GM12878 (cell line): ENCODE data around the gene TMPRSS4. TPM values are rescaled to one million over a fixed set of nuclear protein-coding genes. Genes with fewer than 3 reads are reported as not detected.

ENCODE experiments used
- ATAC-seq: fragments of 200-7000 bp; cut with Tn5 transposase; 3 replicates; pipeline ENCODE4 v1.9.1; 2020; ENCODE audit warnings: mild to moderate bottlenecking, moderate library complexity
- BruUV-seq: library from RNA; stranded (reverse); fragments of 400-500 nt; replicated peaks from 2 replicates; lab custom pipeline; 2021; lab: Mats Ljungman, UMichigan
- CTCF ChIA-PET: fragments of 300-600 bp; sonication (Branson Sonifier 250); formaldehyde crosslinking; extraction: SDS; loops from one replicate; lab custom pipeline; 2021; ENCODE audit warnings: inconsistent platforms; lab: Yijun Ruan, JAX
- POLR2A ChIA-PET: fragments of 350-600 bp; formaldehyde crosslinking; extraction: SDS; loops from one replicate; lab custom pipeline; 2021; ENCODE audit warnings: inconsistent platforms; lab: Charles Lee
- RAD21 ChIA-PET: fragments of 300-600 bp; sonication (Branson Sonifier 250); formaldehyde crosslinking; loops from one replicate; lab custom pipeline; 2023; ENCODE audit warnings: antibody characterized with exemption; ENCODE audit not compliant: unreplicated experiment; lab: Charles Lee
- SMC1A ChIA-PET: fragments of 300-600 bp; sonication (Branson Sonifier 250); formaldehyde crosslinking; loops from one replicate; lab custom pipeline; 2023; ENCODE audit not compliant: unreplicated experiment, uncharacterized antibody; lab: Charles Lee
- DNase-seq: peaks from one replicate; pipeline ENCODE4 v3.0.0-alpha.2; 2011; ENCODE audit warnings: low read depth, low spot score
- FAIRE-seq: peaks from 3 replicates; lab custom pipeline; 2011; peaks lifted over from hg19 to GRCh38; lab: Jason Lieb, UNC
- H2AFZ ChIP-seq: 2 replicates; pipeline ENCODE4 v1.6.0; 2011; ENCODE audit warnings: low read depth, low read length, control low read depth; ENCODE audit not compliant: control insufficient read depth
- H3K27ac ChIP-seq: 2 replicates; pipeline ENCODE4 v1.5.1; 2011; ENCODE audit warnings: control low read depth; ENCODE audit not compliant: control insufficient read depth, insufficient read depth
- H3K27me3 ChIP-seq, 2 experiments: replicated peaks in 1 of 2; 2 replicates each; pipeline versions ENCODE4 v1.6.0 to v1.6.1; 2011; ENCODE audit warnings: low read length in 1 of 2; ENCODE audit not compliant: control insufficient read depth in 2 of 2, insufficient read depth in 2 of 2
- H3K36me3 ChIP-seq, 2 experiments: 2 replicates each; pipeline ENCODE4 v1.5.1; 2011; ENCODE audit warnings: low read length in 1 of 2; ENCODE audit not compliant: control insufficient read depth in 2 of 2, insufficient read depth in 2 of 2
- H3K4me1 ChIP-seq: 2 replicates; pipeline ENCODE4 v1.6.1; 2011; ENCODE audit warnings: mild to moderate bottlenecking, low read length, moderate library complexity, mixed read lengths; ENCODE audit not compliant: control insufficient read depth, insufficient read depth
- H3K4me2 ChIP-seq: 2 replicates; pipeline ENCODE4 v1.6.0; 2011; ENCODE audit warnings: control low read depth; ENCODE audit not compliant: control insufficient read depth, insufficient read depth
- H3K4me3 ChIP-seq: fragments of 200-600 bp; sonication (generic); 2 replicates; pipeline ENCODE4 v1.5.1; 2016
- H3K79me2 ChIP-seq: 2 replicates; pipeline ENCODE4 v1.6.0; 2011; ENCODE audit warnings: low read length; ENCODE audit not compliant: control insufficient read depth, insufficient read depth
- H3K9ac ChIP-seq: 2 replicates; pipeline ENCODE4 v1.8.0; 2011; ENCODE audit warnings: low read length, control low read depth, mixed read lengths; ENCODE audit not compliant: control insufficient read depth, insufficient read depth
- H3K9me3 ChIP-seq: replicated peaks from 3 replicates; pipeline ENCODE4 v1.5.1; 2011; ENCODE audit warnings: mild to moderate bottlenecking, low read length; ENCODE audit not compliant: control insufficient read depth, insufficient read depth
- H4K20me1 ChIP-seq: 2 replicates; pipeline ENCODE4 v1.6.0; 2011; ENCODE audit not compliant: control insufficient read depth, insufficient read depth
- ATF7 ChIP-seq: fragments of 450-650 bp; IDR thresholded peaks from 2 replicates; pipeline ENCODE4 v1.6.1; 2016; ENCODE audit warnings: low read depth, mild to moderate bottlenecking
- BCL11A ChIP-seq: IDR thresholded peaks from 2 replicates; pipeline ENCODE4 v1.6.1; 2011; ENCODE audit warnings: low read depth, low read length
- CREB1 ChIP-seq: IDR thresholded peaks from 2 replicates; pipeline ENCODE4 v1.6.1; 2012; ENCODE audit warnings: low read depth, mild to moderate bottlenecking, inconsistent platforms
- EGR1 ChIP-seq, 2 experiments: IDR thresholded peaks; 1 replicate in 1 of 2; 2 replicates in 1 of 2; pipeline ENCODE4 v1.6.1; 2011 to 2012; ENCODE audit warnings: low read depth in 2 of 2, low read length in 2 of 2, borderline replicate concordance in 1 of 2, mild to moderate bottlenecking in 1 of 2, moderate library complexity in 1 of 2
- EZH2 ChIP-seq: IDR thresholded peaks from 2 replicates; pipeline ENCODE4 v1.6.1; 2012; ENCODE audit warnings: low read depth, mild to moderate bottlenecking, control low read depth, inconsistent platforms, low read length, borderline replicate concordance; ENCODE audit not compliant: control insufficient read depth
- IKZF2 ChIP-seq, 2 experiments: fragments of 450-650 bp; IDR thresholded peaks; 2 replicates each; pipeline ENCODE4 v1.6.1; 2017; ENCODE audit warnings: mild to moderate bottlenecking in 2 of 2, moderate library complexity in 2 of 2
- MEF2A ChIP-seq: IDR thresholded peaks from 2 replicates; pipeline ENCODE4 v1.6.1; 2011; ENCODE audit warnings: low read depth, mild to moderate bottlenecking, low read length, moderate library complexity; ENCODE audit not compliant: insufficient read depth
- NFIC ChIP-seq: IDR thresholded peaks from 2 replicates; pipeline ENCODE4 v1.6.1; 2012; ENCODE audit warnings: low read depth, mild to moderate bottlenecking, inconsistent platforms, low read length, moderate library complexity
- PAX8 ChIP-seq: fragments of 450-650 bp; IDR thresholded peaks from 2 replicates; pipeline ENCODE4 v1.6.1; 2017; ENCODE audit warnings: mild to moderate bottlenecking, moderate library complexity
- SREBF1 ChIP-seq: IDR thresholded peaks from 2 replicates; pipeline ENCODE4 v1.6.1; 2012; ENCODE audit warnings: mild to moderate bottlenecking, low read length
- STAT1 ChIP-seq: fragments of 450-650 bp; conservative IDR thresholded peaks from 2 replicates; pipeline ENCODE4 v1.6.1; 2014; ENCODE audit warnings: antibody characterized with exemption, mild to moderate bottlenecking
- SUZ12 ChIP-seq: fragments of 200-600 bp; sonication (generic); IDR thresholded peaks from one replicate; pipeline ENCODE4 v1.6.1; 2018; ENCODE audit warnings: antibody characterized with exemption, mild to moderate bottlenecking; ENCODE audit not compliant: unreplicated experiment
- TARDBP ChIP-seq: IDR thresholded peaks from 2 replicates; pipeline ENCODE4 v1.6.1; 2016; ENCODE audit warnings: borderline replicate concordance
- TCF7 ChIP-seq: IDR thresholded peaks from 2 replicates; pipeline ENCODE4 v1.6.1; 2014; ENCODE audit warnings: antibody characterized with exemption, borderline replicate concordance
- YY1 ChIP-seq: IDR thresholded peaks from 2 replicates; pipeline ENCODE4 v1.6.1; 2011; ENCODE audit warnings: low read depth, mild to moderate bottlenecking, low read length
- WGBS: methylation state at CpG from one replicate; pipeline ENCODE4 v1.1.6; 2016; ENCODE audit warnings: low lambda C conversion rate; ENCODE audit not compliant: insufficient replicate concordance, insufficient coverage; ENCODE audit errors: missing lambda C conversion rate; 5-methylcytosine and 5-hydroxymethylcytosine counted together
- in situ Hi-C: fragments of 300-500 bp; cut with MboI; formaldehyde crosslinking; loops from 9 replicates; pipeline ENCODE4 v1.14.3; 2018; ENCODE audit warnings: mixed read lengths
- intact Hi-C: fragments of 100-400 bp; cut with micrococcal nuclease; formaldehyde crosslinking; loops from one replicate; pipeline ENCODE4 v1.14.2; 2022; ENCODE audit not compliant: unreplicated experiment
- polyA plus RNA-seq, 11 experiments: library from polyadenylated mRNA; depleted of rRNA in 4 of 11; unstranded in 6 of 11; stranded (reverse) in 5 of 11; fragments of >200 nt; fragmentation: Nextera tagmentation in 4 of 11; fragmentation: Illumina TruSeq in 1 of 11; extraction: Ambion mirVana in 4 of 11; extraction: Trizol in 1 of 11; gene quantifications; 1 replicate in 1 of 11; 2 replicates in 10 of 11; pipeline versions ENCODE4 v1.2.1 to v1.2.3, GENCODE V29; 2011 to 2016; ENCODE audit warnings: inconsistent platforms in 2 of 11, missing spikeins in 2 of 11, low read depth in 1 of 11
- total RNA-seq, 4 experiments: library from RNA; depleted of rRNA in 3 of 4; stranded (reverse); fragments of >200 nt in 3 of 4; fragmentation: Illumina TruSeq in 1 of 4; extraction: Trizol in 1 of 4; gene quantifications; 2 replicates each; pipeline versions ENCODE4 v1.2.1 to v1.2.3, GENCODE V29; 2013 to 2021
- TF ChIP-seq, protein P1 (sequence below): fragments of 450-650 bp; IDR thresholded peaks from 2 replicates; pipeline ENCODE4 v1.6.1; 2017; ENCODE audit warnings: mild to moderate bottlenecking
- TF ChIP-seq, protein P2 (sequence below): fragments of 450-650 bp; IDR thresholded peaks from 2 replicates; pipeline ENCODE4 v1.6.1; 2017; ENCODE audit warnings: borderline replicate concordance
- TF ChIP-seq, protein P3 (sequence below): fragments of 450-650 bp; IDR thresholded peaks from 2 replicates; pipeline ENCODE4 v1.6.1; 2018; ENCODE audit warnings: borderline replicate concordance, mild to moderate bottlenecking; ENCODE audit not compliant: partially characterized antibody
- TF ChIP-seq, protein P4 (sequence below): IDR thresholded peaks from 2 replicates; pipeline ENCODE4 v1.6.1; 2012; ENCODE audit warnings: low read depth, low read length, improper control_type of control experiment

TMPRSS4 gene
- total and polyA plus RNA-seq, 10 of the 15 experiments (the other 5 are each of a cell fraction or from before 2014, with no cell fraction given) = 0.14 to 0.26 TPM; not detected in 8

DNA sequence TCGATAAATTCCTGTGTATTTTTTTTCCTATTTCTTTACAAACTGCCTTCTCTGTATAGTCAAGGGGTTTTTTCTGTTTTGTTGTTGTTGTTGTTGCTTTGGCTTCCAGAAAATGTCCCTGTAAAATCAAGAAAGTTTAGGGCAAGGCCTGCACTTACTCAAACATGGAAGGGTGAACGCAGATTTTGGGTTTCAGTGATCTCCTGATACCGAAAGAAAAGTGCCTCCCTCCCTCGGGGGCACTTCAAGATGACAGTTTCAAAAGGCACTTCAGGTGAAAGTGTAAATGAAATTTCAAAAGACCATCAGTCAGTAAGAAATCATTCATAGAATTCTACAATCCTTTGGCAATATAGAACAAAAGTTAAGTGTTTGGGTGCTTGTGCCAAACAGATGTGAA lies 43.4 kb upstream of the TMPRSS4 start:
- WGBS = 2% methylated on average over 4 of the region's 4 CpGs
- peak; percentile 97 for ATAC-seq
- H3K36me3 ChIP-seq = no peaks in the 10 kb centered on the region
- H2AFZ ChIP-seq = peak overlapping the region; percentile 15; the same call in 1 of the 2 replicates
- POLR2A ChIA-PET = interaction anchor here (0.8 kb wide), 1 partner anchor 45 kb away, joined by 3 read pairs; no protein-coding TSS in a partner anchor
- no peaks in the 10 kb centered on the region for H4K20me1 ChIP-seq
- in situ Hi-C loops (no loop called here), intact Hi-C loops (no loop called here)
- CTCF ChIA-PET = interaction anchor here (1.7 kb wide), 1 partner anchor 63 kb away, joined by 3 read pairs; no protein-coding TSS in a partner anchor
- H3K4me2 ChIP-seq = peak overlapping the region; percentile 22; the same call in 1 of the 2 replicates
- BruUV-seq = no TSS peak
- no peaks in the 10 kb centered on the region for H3K79me2 ChIP-seq
- DNase-seq = no peak
- RAD21 ChIA-PET = interaction anchor here (1.7 kb wide), 1 partner anchor 46 kb away, joined by 6 read pairs; no protein-coding TSS in a partner anchor
- H3K27me3 ChIP-seq = no peaks in the 10 kb centered on the region
- SMC1A ChIA-PET = interaction anchor here (2.0 kb wide), 1 partner anchor 46 kb away, joined by 8 read pairs; the partner anchor contains the start of gene IL10RA
- H3K9me3 ChIP-seq = no peaks in the 10 kb centered on the region
- no peak overlapping the region for H3K9ac ChIP-seq
- no peak overlapping the region for H3K27ac ChIP-seq
- H3K4me3 ChIP-seq = no peak overlapping the region
- FAIRE-seq = peak; percentile 47
- peaks cover 12% of the 10 kb centered on the region for H3K4me1 ChIP-seq
- TF ChIP-seq, protein P1, sequence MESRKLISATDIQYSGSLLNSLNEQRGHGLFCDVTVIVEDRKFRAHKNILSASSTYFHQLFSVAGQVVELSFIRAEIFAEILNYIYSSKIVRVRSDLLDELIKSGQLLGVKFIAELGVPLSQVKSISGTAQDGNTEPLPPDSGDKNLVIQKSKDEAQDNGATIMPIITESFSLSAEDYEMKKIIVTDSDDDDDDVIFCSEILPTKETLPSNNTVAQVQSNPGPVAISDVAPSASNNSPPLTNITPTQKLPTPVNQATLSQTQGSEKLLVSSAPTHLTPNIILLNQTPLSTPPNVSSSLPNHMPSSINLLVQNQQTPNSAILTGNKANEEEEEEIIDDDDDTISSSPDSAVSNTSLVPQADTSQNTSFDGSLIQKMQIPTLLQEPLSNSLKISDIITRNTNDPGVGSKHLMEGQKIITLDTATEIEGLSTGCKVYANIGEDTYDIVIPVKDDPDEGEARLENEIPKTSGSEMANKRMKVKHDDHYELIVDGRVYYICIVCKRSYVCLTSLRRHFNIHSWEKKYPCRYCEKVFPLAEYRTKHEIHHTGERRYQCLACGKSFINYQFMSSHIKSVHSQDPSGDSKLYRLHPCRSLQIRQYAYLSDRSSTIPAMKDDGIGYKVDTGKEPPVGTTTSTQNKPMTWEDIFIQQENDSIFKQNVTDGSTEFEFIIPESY = no peak
- TF ChIP-seq CREB1 (no peak), PAX8 (no peak), SUZ12 (no peak), NFIC (no peak), BCL11A (peak; percentile 33; the same call in 1 of the 2 replicates), IKZF2 (IDR thresholded peaks at IDR 0.05) (peak; percentile 39 to 69; a peak in 3 of 4 replicates), EZH2 (no peak), MEF2A (no peak), TCF7 (no peak), YY1 (no peak), ATF7 (no peak), STAT1 (no peak), EGR1 (IDR thresholded peaks at IDR 0.05; ENCODE audit: borderline replicate concordance in 1 of 2, low read depth in 2 of 2, low read length in 2 of 2) (no peak), SREBF1 (no peak), TARDBP (no peak)
- TF ChIP-seq, protein P2, sequence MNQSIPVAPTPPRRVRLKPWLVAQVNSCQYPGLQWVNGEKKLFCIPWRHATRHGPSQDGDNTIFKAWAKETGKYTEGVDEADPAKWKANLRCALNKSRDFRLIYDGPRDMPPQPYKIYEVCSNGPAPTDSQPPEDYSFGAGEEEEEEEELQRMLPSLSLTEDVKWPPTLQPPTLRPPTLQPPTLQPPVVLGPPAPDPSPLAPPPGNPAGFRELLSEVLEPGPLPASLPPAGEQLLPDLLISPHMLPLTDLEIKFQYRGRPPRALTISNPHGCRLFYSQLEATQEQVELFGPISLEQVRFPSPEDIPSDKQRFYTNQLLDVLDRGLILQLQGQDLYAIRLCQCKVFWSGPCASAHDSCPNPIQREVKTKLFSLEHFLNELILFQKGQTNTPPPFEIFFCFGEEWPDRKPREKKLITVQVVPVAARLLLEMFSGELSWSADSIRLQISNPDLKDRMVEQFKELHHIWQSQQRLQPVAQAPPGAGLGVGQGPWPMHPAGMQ = no peak
- TF ChIP-seq, protein P3, sequence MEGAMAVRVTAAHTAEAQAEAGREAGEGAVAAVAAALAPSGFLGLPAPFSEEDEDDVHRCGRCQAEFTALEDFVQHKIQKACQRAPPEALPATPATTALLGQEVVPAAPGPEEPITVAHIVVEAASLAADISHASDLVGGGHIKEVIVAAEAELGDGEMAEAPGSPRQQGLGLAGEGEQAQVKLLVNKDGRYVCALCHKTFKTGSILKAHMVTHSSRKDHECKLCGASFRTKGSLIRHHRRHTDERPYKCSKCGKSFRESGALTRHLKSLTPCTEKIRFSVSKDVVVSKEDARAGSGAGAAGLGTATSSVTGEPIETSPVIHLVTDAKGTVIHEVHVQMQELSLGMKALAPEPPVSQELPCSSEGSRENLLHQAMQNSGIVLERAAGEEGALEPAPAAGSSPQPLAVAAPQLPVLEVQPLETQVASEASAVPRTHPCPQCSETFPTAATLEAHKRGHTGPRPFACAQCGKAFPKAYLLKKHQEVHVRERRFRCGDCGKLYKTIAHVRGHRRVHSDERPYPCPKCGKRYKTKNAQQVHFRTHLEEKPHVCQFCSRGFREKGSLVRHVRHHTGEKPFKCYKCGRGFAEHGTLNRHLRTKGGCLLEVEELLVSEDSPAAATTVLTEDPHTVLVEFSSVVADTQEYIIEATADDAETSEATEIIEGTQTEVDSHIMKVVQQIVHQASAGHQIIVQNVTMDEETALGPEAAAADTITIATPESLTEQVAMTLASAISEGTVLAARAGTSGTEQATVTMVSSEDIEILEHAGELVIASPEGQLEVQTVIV = no peak
- TF ChIP-seq, protein P4, sequence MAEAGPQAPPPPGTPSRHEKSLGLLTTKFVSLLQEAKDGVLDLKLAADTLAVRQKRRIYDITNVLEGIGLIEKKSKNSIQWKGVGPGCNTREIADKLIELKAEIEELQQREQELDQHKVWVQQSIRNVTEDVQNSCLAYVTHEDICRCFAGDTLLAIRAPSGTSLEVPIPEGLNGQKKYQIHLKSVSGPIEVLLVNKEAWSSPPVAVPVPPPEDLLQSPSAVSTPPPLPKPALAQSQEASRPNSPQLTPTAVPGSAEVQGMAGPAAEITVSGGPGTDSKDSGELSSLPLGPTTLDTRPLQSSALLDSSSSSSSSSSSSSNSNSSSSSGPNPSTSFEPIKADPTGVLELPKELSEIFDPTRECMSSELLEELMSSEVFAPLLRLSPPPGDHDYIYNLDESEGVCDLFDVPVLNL = no peak
